NOMO-1 treated with dmso at 0.1 percent for 144 hours (cell line): ENCODE results near the gene CCM2.

Source experiments
- DNase-seq: peaks from one replicate; lab custom pipeline; 2025; ENCODE audit not compliant: unreplicated experiment; lab: John Stamatoyannopoulos, UW

Gene CCM2

DNA sequence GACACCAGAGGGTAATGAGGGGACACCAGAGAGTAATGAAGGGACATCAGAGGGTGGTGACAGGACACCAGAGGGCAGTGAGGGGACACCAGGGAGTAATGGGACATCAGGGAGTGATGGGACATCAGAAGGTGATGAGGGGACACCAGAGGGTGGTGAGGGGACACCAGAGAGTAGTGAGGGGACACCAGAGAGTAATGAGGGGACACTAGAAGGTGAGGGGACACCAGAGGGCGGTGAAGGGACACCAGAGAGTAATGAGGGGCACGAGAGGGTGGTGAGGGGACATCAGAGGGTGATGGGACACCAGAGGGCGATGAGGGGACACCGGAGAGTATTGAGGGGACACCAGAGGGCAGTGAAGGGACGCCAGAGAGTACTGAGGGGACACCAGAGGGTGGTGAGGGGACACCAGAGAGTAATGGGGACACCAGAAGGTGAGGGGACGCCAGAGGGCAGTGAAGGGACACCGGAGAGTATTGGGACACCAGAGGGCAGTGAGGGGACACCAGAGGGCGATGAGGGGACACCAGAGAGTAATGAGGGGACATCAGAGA is 78.2 kb downstream of the CCM2 start:
- DNase-seq, result no peak

DNA sequence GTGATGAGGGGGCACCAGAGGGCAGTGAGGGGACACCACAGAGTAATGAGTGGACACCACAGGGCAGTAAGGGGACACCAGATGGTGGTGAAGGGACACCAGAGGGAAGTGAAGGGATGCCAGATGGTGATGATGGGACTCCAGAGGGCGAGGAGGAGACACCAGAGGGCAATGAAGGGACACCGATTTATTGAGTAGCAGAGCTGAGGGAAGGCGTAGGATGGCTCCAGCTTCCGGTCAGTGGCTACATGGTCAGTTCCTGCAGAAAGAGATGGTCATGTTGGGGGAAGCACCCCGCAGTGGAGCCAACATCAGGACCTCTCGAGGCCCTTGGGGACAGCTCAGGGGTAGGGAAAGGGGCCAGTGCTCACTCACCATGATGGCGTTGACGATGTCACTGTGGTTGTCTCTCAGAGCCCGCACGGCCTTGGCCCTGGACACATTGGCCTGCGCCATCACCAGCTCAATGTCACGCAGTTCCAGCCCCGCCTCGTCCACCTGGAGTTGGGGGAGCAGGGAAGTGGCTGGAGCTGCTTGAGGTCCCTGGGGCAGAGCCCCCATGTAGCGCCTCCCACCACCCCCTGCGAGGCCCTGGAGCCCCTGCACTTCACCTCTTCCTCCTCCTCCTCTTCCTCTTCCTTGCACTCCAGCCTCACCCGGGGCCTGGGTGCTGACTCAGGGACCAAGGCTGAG is 80.4 kb downstream of the CCM2 start:
- DNase-seq, result no peak

DNA sequence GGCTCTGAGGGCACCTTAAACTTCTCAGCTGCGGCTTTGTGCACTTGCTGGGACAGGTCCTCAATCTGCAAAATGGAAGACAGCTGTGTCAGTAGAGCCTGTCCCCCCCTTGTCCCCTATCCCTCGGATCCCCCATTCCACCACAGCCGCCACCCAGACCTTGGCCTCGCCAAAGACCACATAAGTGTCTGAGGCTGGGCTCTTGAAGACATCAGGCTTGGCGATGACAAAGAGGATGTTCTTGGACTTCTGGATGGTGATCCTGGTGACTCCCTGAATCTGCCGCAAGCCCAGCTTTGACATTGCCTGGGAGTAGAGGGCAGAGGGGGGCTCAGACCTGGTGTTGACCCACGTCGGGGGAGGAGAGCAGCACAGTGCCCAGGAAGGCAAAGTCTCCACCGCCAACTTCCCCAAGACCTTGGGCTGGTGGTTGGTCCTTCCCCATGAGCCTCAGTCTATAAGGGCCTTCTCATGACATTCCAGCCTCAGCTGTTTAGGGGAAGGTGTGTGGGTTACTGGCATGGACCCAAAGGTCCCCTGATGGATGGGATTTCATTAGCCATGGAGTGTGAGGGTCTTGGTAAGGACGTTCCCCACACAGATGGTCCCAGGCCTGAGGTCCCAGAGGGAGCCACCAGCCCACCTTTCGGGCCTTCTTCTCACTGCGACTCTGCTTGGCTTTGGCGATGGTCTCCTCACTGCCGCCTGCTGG is 81.1 kb downstream of the CCM2 start:
- DNase-seq, result no peak

DNA sequence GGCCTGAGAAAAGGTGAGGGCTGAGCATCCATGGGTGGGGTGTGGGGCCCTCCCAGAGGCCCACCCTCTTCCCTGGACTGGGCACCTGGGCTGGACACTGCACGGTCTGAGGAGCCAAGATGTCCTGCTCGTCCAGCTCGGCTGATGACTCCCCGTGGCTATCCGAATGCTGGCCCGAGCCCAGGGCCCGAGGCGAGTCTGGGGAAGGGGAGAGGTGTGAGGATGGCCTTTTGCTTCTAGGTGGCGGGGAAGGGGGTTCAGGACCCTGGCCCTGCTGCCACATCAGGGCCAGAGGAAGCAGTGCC is 81.6 kb downstream of the CCM2 start:
- DNase-seq, result no peak

DNA sequence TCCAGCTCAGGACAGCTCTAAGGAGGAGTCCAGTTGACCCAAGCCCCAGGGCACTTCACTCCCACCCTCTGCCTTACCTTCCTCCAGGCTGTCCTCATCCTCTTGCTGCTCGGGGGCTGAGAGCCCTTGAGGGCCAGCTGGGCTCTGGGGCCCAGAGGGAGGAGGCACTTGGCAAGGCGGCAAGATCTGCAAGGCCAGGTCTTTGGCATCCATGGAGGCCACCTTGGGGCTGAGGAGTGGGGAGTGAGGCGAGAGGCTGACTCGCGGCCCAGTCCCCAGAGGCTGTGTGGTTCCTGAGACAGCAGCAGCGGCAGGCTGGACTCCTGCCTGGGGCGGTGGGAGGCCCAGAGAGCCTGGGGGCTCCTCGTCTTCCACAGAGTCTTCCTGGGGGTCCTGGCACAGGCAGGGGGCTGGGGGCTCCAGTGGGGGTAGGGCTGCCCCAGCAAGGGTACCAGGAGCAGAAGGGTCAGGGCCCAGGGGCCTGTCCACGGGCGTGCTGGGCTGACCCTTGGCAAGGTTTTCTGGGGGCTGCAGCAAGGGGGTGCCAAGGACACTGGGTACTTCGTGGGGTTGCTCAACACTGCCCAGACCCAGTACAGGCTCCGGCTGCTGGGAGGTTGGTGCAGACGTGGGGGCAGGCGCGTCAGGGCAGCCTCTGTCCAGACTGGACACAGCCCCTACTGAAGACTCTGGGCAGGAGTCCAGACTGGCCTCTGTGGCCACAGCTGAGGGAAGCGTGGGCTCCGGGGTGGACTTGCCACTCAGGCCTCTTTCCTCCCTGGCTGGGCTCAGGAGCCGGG is 82.2 kb downstream of the CCM2 start:
- DNase-seq, result no peak

DNA sequence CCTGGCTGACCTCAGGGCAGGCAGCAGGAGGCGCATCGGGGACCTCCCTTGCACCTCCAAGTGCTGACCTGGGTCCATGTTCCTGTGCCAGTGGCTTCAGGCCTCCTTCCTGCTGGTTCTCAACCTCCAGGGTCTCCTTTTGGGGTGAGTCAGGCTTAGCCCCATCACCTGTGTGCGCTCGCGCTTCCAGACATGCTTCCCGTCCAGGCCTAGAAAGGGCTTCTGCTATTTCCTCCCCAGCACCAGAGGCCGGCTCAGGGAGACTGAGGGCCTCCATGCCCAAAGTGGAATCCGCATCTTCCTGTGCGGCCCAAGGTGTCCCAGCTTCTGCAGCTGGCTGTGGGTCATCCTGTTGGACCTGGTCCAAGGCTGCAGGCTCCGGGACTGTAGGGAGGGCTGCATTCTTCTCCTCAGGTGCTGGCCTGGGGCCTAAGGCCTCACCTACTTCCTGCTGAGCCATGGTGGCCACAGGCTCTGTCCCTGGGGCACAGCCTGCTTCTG is 82.9 kb downstream of the CCM2 start:
- no peak for DNase-seq

DNA sequence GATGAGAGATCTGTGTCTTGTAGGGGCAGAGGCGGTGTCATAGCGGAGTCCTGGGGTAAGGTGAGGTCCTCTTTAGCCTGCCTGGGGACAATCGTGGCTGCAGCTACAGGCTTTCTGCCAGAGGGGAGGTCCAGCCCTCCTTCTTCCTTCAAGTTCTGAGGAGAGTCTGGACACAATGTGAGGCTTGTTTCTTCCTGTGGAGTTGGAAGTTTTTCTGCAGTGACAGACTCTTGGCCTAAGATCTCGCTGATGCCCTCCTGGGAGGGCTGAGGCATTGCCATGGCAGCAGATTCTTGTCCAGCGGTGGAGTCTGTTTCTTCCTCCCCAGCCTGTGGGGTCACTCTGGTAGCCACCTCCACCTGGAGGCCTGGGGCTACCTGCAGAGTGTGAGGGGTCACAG is 84.3 kb downstream of the CCM2 start:
- no peak for DNase-seq

DNA sequence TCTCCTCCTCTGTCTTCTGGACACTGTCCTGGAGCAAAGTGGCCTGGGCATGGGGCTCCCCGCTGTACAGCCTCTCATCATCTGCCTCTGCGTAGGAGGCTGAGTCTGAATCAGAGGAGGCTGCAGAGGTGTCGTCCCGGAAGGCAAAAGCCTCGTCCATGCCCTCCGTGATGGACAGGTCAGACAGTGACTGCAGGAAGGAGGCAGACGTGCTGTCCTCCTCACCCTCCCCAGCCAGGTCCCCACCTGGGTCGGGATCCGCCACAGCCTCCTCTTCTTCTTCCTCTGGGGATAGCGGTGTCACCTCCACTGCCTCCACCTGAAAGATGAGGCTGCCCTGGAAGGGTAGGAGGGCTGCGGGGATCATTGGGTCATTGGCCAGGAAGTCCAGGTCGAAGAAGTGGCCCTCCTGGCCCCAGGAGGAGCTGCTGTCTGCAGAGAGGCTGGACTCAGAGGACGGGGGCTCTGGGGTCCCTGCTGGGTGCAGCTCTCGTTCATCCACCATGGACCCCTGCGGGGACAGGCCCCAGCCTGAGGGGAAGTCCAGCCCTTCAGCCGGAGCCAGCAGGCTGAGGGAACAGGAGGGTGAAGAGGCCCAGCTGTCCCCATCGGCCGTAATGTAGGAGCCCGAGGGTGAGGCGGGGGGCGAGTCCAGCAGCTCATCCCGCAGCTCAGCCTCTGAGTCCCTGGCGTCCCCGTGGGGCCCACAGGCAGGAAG is 85.1 kb downstream of the CCM2 start:
- no peak for DNase-seq

DNA sequence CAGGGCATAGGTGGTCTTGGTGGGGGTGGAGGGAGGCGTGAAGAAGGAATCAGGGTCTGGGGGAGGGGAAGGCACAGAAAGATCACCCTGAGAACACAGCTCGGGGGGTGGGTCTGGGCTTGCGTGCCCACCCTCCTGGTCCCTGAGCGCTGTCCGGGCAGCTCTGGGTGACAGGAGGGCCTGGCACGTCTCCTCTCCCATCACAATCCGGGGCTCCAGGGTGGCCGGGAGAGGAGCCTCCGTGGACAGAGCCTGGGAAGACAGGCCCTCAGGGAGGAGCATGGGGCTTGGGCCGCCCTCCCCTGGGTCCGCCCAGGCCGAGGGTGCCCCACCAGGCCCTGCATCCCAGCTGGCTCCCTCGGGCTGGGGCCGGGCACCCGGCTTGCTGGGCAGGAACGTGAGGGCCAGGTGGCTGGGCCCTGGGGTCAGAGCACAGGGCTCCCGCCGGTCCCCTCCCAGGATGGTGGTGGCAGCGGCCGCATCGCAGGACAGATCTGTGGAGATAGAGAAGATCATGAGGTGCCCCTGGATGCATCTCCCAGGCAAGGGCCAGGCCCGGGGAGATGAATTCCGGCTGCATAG is 85.7 kb downstream of the CCM2 start:
- DNase-seq, result no peak

DNA sequence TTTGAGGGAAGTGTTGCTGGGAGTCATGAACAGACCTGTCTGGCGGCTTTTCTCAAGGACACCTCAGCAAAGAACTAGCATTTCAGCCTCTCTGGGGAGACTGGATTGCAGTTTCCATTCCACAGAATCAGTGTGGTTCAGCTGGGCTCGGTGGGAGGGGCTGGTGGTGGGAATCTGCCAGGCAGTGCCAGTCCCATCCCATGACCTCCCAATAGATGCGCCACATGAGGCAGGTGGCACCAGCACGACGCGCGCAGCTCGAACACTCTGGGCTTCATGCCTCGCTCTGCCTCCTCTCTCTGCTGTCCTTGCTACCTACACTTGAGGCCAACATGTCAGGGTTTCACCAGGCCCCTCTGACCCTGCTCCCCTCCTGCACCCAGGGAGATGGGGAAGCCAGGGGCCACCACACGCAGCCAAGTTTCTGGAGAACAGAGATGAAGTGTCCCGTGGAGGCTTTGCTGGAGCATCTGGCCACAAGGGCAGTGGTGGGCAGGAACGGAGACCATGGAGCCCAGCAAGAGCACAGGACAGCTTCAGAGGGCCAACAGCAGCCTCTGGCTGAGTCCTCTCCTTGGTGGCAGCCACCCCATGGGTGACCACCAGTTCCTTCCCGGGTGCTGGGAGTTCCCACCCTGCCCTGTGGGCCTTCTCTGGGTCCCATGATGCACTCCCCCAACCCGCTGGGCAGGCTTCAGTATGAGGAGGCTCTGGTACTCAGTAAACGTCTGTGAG is 86.5 kb downstream of the CCM2 start:
- DNase-seq, result no peak

DNA sequence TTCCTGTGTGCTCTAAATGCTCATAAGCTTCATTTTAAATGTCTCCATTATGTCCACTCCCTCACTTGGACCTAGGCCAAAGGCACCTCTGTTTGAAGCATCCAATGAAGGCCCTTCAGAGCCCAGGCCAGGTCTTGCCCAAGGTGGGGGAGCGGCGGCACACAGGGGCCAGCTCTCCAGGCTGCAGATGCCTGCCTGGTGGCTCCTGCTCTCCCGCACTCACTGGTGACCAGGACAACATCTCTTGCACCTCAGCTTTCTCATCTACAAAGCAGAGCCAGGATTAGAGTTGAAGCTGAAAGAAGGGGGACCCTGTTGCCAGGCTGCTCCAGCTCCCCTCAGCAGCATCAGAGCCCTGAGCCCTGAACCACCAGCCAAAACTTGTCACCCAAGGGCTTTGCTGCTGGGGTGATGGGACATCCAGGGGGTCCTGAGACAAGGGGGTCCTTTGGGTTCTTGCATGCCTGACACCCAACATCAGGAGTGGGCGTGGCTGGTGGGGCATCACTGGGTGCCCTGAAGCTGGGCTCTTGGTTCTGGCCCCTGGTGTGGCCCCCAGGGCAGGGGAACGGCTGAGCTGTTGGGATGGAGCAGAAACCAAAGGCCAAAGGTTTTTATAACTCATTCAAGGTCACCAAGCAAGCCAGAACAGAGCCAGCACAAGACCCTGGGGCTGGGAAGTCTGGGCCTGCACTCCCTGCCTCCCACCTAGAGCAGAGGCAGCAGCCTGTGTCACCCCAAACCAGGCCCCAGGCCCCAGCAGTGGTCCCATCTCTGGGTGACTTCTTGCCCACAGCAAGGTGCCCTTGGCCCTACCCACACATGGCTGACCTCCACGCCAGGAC is 87.5 kb downstream of the CCM2 start:
- DNase-seq, result no peak

DNA sequence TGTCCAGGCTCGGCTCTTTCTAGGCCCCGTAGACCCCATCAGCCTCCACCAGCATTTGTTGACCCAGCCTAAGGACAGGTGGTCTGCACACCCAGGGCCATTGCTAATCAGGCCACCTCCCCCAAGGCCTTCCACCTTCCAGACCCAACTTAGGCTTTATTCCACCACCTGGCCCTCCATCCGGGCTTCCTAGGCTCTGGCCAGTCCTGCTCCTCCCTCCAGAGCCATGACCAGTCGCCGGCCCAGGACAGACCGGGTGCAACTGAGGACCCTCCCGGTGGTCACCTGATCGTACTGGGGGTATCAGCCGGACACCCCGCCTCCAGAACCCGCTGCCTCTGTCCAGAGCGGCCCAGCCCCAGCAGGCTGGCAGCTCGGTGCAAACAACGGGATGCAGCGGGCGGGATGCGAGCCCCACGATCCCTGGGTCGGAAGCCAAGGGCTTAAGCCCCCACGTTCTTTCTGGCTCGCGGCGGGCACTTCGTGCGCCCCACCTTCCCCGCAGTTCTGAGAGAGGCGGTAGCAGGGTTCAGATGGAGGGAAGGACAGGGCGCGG is 88.2 kb downstream of the CCM2 start:
- no peak for DNase-seq

DNA sequence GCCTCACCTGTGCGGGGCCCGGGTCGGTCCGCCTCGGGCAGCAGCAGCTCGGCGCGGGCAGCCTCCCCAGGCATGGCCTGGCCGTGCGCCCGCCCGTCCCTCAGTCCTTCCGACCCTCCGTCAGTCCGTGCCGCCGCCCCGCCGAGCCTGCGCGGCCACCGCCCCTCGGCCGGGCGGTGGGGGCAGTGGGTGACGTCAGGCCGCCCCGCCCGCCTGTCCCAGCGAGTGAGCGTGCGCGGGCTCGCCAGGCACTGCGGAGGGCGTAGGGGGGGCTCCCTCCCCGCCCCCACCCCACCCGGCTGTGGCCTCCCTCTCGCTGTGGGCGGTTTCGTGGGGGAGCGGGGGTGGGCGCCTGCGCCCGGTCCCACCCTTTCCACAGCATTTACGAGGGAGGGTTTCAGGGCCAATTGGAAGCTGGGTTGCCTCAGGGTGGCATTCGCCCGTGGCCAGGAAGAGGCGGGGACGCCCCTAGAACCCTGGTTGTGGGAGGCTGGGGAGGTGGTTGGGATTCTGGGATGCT is 88.9 kb downstream of the CCM2 start, which contains the start of gene NACAD:
Gene NACAD, minus strand, starts transcription at position 149 of the 520 bp plus-strand sequence. Its CDS starts 75 bp downstream, at position 74.
- no peak for DNase-seq

DNA sequence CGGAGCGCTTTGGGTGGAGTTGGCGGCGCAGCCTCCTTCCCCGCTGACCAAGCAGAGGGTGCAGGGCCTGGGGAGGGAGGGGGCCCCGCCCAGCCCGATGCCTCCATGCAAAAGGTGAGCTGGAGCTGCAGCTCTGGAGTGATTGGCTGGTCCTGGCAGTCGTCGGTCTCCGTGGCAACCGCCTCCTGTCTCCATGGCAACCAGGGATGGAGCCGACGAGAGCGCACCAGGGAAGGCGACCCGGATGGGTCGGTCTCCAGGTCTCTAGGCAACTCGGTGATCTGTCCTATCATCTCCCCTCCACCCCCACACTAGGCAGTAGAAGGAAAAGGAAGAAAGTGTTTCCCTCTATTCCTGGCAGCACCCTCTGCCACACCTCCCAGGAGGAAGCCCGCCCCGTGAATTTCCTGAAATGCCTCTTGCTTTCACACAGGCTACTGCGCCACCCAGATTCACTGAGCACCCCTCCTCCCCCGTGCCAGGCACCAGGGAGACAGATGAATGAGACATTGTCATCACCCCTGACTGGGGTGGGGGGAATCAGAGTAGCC is 89.4 kb downstream of the CCM2 start:
- no peak for DNase-seq

DNA sequence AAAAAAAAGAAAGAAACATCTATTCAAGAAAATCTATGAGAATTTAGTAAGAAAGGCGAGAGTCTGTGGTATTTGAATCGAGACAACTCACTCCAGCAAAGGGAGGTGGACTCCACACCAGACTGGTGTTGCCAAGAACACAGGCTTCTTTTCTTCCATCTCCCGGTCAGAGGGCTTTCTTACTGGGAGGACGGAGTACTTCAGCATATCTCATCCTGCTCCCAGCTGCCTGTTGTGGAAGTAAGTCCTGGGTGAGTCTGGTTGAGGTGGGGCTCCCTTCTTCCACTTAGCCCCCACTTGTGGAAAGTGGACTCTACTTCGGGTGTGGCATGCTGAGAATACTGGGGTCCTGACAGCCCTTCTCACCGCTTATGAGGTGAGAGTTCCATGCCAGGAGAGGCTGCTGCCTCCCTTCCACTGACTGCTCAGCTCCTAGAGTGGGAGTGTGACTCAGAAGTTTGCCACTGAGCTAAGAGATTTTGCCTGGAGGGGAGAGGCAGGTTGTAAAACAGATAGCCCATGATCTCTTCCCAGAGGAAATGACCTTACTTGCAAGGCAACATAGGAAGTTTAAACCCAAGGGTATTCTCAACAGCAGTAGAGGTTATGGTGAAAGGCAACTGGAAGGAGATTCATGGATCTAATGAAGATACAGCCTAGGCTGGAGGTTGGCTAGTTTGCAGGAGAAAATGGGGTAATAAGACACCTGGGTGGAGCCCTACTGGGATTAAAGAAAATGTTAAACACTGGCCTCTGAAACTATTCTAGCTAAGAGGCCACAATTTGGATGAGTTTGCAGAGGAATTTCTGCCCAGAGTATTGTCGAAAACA is 92.3 kb downstream of the CCM2 start:
- DNase-seq, result no peak

DNA sequence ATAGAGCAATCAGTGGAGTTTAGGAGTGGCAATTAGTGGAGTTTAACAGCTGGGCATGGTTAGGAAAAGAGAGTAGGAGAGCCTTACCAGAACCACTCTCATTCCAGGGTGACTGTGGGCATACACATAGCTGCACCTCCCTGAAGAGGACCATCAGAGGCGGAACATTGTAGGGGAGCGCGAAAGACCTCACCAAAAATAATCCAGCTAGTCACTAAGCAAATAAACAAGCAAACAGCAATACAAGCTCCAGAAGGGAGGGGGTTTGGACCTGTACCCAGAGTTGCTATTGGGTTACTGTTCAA is 92.9 kb downstream of the CCM2 start:
- DNase-seq, result no peak
